K562 (cell line): ENCODE data around the gene HSD3B7. TPM values are rescaled to one million over a fixed set of nuclear protein-coding genes. Genes with fewer than 3 reads are reported as not detected.

Source experiments
- BRD4 ChIP-seq: fragments of 200-600 bp; sonication (generic); IDR thresholded peaks from 2 replicates; pipeline ENCODE4 v1.6.1; 2017; ENCODE audit warnings: inconsistent platforms
- CBX5 ChIP-seq: IDR thresholded peaks from 2 replicates; pipeline ENCODE4 v1.6.1; 2014; ENCODE audit warnings: low read depth, borderline replicate concordance
- CHCHD3 ChIP-seq: fragments of 250-450 bp; sonication (Bioruptor Pico); IDR thresholded peaks from 2 replicates; pipeline ENCODE4 v2.1.2; 2022; ENCODE audit warnings: mild to moderate bottlenecking
- CREB3L1 ChIP-seq: fragments of 450-650 bp; IDR thresholded peaks from 2 replicates; pipeline ENCODE4 v1.6.1; 2014; ENCODE audit warnings: low read depth, mild to moderate bottlenecking, moderate library complexity, borderline replicate concordance
- E2F3 ChIP-seq: fragments of 250-450 bp; sonication (Bioruptor Pico); IDR thresholded peaks from 2 replicates; pipeline ENCODE4 v1.4.0; 2020; ENCODE audit warnings: mild to moderate bottlenecking
- FOXM1 ChIP-seq, 2 experiments: fragments of 450-650 bp in 1 of 2; sonication (generic) in 1 of 2; formaldehyde crosslinking in 1 of 2; IDR thresholded peaks; 2 replicates each; pipeline versions ENCODE4 v1.6.1 to v1.9.0; 2017 to 2022; ENCODE audit warnings: low read depth in 2 of 2, mild to moderate bottlenecking in 2 of 2, missing genetic modification reagents in 1 of 2, moderate library complexity in 1 of 2
- GTF2F1 ChIP-seq: IDR thresholded peaks from 2 replicates; pipeline ENCODE4 v1.6.1; 2011; ENCODE audit warnings: low read depth, low read length, improper control_type of control experiment
- HDAC6 ChIP-seq: IDR thresholded peaks from 2 replicates; pipeline ENCODE4 v1.6.1; 2012; ENCODE audit warnings: low read depth, mild to moderate bottlenecking, control low read depth, inconsistent platforms, low read length, moderate library complexity
- HES1 ChIP-seq: fragments of 450-650 bp; IDR thresholded peaks from 2 replicates; pipeline ENCODE4 v1.6.1; 2016; ENCODE audit warnings: low read depth, mild to moderate bottlenecking, moderate library complexity
- KAT2B ChIP-seq: IDR thresholded peaks from one replicate; pipeline ENCODE4 v1.6.1; 2012; ENCODE audit warnings: low read depth, mild to moderate bottlenecking, control low read depth, inconsistent platforms, low read length, moderate library complexity
- MAZ ChIP-seq, 2 experiments: fragments of 450-650 bp in 1 of 2; sonication (generic) in 1 of 2; formaldehyde crosslinking; IDR thresholded peaks in 1 of 2; conservative IDR thresholded peaks in 1 of 2; 2 replicates each; pipeline versions ENCODE4 v1.4.0 to v1.5.0; 2020; ENCODE audit warnings: mild to moderate bottlenecking in 1 of 2, missing genetic modification reagents in 1 of 2
- MED1 ChIP-seq: sonication (generic); formaldehyde crosslinking; IDR thresholded peaks from 2 replicates; pipeline ENCODE4 v1.8.1; 2023; ENCODE audit warnings: missing genetic modification reagents, borderline replicate concordance
- MTA1 ChIP-seq: fragments of 450-650 bp; IDR thresholded peaks from 2 replicates; pipeline ENCODE4 v1.6.1; 2017; ENCODE audit warnings: borderline replicate concordance
- ZBTB17 ChIP-seq: fragments of 450-650 bp; formaldehyde crosslinking; IDR thresholded peaks from 2 replicates; pipeline ENCODE4 v1.4.0; 2020; ENCODE audit warnings: mild to moderate bottlenecking
- ZBTB26 ChIP-seq: fragments of 450-650 bp; formaldehyde crosslinking; IDR thresholded peaks from 2 replicates; pipeline ENCODE4 v1.4.0; 2022; ENCODE audit warnings: missing genetic modification characterization
- ZBTB43 ChIP-seq: sonication (generic); formaldehyde crosslinking; IDR thresholded peaks from 2 replicates; pipeline ENCODE4 v1.8.0; 2023; ENCODE audit warnings: mild to moderate bottlenecking, missing genetic modification reagents
- ZMIZ1 ChIP-seq, 2 experiments: fragments of 150-350 bp in 1 of 2; IDR thresholded peaks; 2 replicates each; pipeline ENCODE4 v1.6.1; 2012 to 2016; ENCODE audit warnings: low read depth in 2 of 2, low read length in 2 of 2, mild to moderate bottlenecking in 1 of 2, moderate library complexity in 1 of 2
- ZNF212 ChIP-seq: fragments of 450-650 bp; formaldehyde crosslinking; IDR thresholded peaks from 2 replicates; pipeline ENCODE4 v1.4.0; 2020; ENCODE audit warnings: mild to moderate bottlenecking
- ZNF431 ChIP-seq: sonication (generic); formaldehyde crosslinking; IDR thresholded peaks from 2 replicates; pipeline ENCODE4 v1.8.0; 2022; ENCODE audit warnings: mild to moderate bottlenecking, missing genetic modification reagents
- polyA plus RNA-seq, 8 experiments: library from polyadenylated mRNA; depleted of rRNA in 4 of 8; stranded (reverse) in 5 of 8; unstranded in 3 of 8; fragments of >200 nt; fragmentation: Nextera tagmentation in 2 of 8; fragmentation: Illumina TruSeq in 1 of 8; extraction: Ambion mirVana in 2 of 8; extraction: Trizol in 1 of 8; gene quantifications; 2 replicates each; pipeline versions ENCODE4 v1.2.1 to v1.2.3, GENCODE V29; 2011 to 2014; ENCODE audit warnings: inconsistent platforms in 1 of 8, missing spikeins in 1 of 8
- total RNA-seq, 7 experiments: library from RNA; depleted of rRNA in 6 of 7; stranded (reverse); fragments of >200 nt in 6 of 7; fragmentation: Illumina TruSeq in 2 of 7; extraction: Trizol in 2 of 7; gene quantifications; 2 replicates each; pipeline versions ENCODE4 v1.2.1 to v1.2.3, GENCODE V29; 2011 to 2021; ENCODE audit warnings: low replicate concordance in 1 of 7

The HSD3B7 gene
- total and polyA plus RNA-seq, 9 of the 15 experiments (the other 6 are each of a cell fraction or from before 2014, with no cell fraction given) = 5.4 to 49.1 (median 23.0) TPM

GRCh38 chr16:30957456-30958174 lies 27.4 kb upstream of the HSD3B7 start, which contains the start of gene SETD1A (continued):
- TF ChIP-seq MAZ (CRISPR knock-in tag; conservative IDR thresholded peaks at IDR 0.05 in 1 of 2, IDR thresholded peaks at IDR 0.05 in 1 of 2) (peak; percentile 97 to 99), ZBTB26 (CRISPR knock-in tag) (no peak), FOXM1 (IDR thresholded peaks at IDR 0.05; ENCODE audit: low read depth) (peak; percentile 90), FOXM1 (CRISPR knock-in tag; IDR thresholded peaks at IDR 0.05; ENCODE audit: low read depth) (no peak), ZBTB43 (CRISPR knock-in tag) (no peak), ZNF431 (CRISPR knock-in tag) (no peak; the same call in 1 of the 2 replicates), MED1 (CRISPR knock-in tag) (no peak), MTA1 (peak; percentile 93), HDAC6 (no peak), CHCHD3 (CRISPR knock-in tag) (no peak), E2F3 (no peak), ZNF212 (CRISPR knock-in tag) (no peak), HES1 (no peak), CREB3L1 (no peak; the same call in 1 of the 2 replicates), BRD4 (peak; percentile 33), GTF2F1 (no peak), CBX5 (no peak), ZBTB17 (CRISPR knock-in tag) (no peak), ZMIZ1 (IDR thresholded peaks at IDR 0.05; ENCODE audit: low read depth in 2 of 2, low read length in 2 of 2) (no peak), KAT2B (no peak)
